ENCODE measurements around the gene ITGAE.

Gene ITGAE

GRCh38 chr17:3698139-3698538, 102.8 kb downstream of the ITGAE start:
- CTCF ChIA-PET = no interaction called here
- DNase-seq (ENCODE audit: low read depth, low spot score) = no peak
- H3K4me3 ChIP-seq (ENCODE audit: low read depth, low read length) = no peak overlapping the region
- TF ChIP-seq, protein P1, sequence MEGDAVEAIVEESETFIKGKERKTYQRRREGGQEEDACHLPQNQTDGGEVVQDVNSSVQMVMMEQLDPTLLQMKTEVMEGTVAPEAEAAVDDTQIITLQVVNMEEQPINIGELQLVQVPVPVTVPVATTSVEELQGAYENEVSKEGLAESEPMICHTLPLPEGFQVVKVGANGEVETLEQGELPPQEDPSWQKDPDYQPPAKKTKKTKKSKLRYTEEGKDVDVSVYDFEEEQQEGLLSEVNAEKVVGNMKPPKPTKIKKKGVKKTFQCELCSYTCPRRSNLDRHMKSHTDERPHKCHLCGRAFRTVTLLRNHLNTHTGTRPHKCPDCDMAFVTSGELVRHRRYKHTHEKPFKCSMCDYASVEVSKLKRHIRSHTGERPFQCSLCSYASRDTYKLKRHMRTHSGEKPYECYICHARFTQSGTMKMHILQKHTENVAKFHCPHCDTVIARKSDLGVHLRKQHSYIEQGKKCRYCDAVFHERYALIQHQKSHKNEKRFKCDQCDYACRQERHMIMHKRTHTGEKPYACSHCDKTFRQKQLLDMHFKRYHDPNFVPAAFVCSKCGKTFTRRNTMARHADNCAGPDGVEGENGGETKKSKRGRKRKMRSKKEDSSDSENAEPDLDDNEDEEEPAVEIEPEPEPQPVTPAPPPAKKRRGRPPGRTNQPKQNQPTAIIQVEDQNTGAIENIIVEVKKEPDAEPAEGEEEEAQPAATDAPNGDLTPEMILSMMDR (IDR thresholded peaks at IDR 0.05; ENCODE audit: insufficient read depth, low read length, missing control alignments) = no peak
- POLR2A ChIA-PET = no interaction called here

GRCh38 chr17:3697103-3697476, 103.9 kb downstream of the ITGAE start:
- no peak overlapping the region for H3K4me3 ChIP-seq (ENCODE audit: low read depth, low read length)
- CTCF ChIA-PET = interaction anchor here (1.9 kb wide), 1 partner anchor 41 kb away, joined by 5 read pairs; no protein-coding TSS in a partner anchor
- POLR2A ChIA-PET = no interaction called here

DNA sequence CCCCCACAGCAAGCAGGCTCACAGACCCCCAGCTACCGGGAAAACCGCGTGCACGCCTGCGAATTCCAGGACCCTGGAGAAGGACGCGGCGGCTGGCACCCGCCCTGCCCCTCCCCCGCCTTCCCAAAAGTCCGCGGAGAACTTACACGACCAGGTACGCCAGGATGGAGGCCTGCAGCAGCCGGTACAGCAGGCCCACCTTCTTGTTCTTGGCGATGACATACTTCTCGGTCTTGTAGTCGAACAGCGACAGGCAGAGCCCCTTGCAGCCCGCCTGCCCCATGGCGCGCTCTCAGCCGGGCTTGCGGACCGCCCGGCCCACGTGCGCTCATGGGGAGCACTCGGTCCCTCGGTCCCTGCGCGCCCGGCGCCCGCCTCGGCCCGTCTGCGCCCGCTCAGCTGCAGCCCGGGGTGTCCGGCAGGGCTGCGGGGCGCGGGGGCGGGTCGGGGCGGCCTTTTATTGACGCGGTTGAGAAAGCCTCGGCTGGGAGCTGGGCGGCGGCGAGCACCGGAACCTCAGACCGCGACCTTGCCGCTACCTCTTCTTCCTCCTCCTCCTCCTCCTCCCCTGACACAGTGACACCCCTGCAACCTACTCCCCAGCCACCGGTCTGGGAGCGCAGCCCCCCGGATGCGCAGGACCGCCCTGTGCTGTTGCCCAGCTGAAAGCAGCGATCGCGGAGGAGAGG, 105.1 kb downstream of the ITGAE start, which contains the start of gene P2RX5:
Gene P2RX5, minus strand, starts transcription at position 433 of the 689 bp plus-strand sequence. Its CDS starts 150 bp downstream, at position 283.
- POLR2A ChIA-PET = no interaction called here
- TF ChIP-seq, protein P1 (IDR thresholded peaks at IDR 0.05; ENCODE audit: insufficient read depth, low read length, missing control alignments) = no peak
- DNase-seq (ENCODE audit: low read depth, low spot score) = no peak
- CTCF ChIA-PET = interaction anchor here (0.7 to 2.0 kb wide), 6 partner anchors 13 to 150 kb away, joined by 3 to 5 read pairs (median 3); partner anchors contain the start of gene NCBP3
- peak within 1 kb of the TSS; percentile 60 for H3K4me3 ChIP-seq (ENCODE audit: low read depth, low read length)

More at GRCh38 chr17:3697103-3697476, 103.9 kb downstream of the ITGAE start:
- DNase-seq (ENCODE audit: low read depth, low spot score) = no peak
- TF ChIP-seq, protein P1 (IDR thresholded peaks at IDR 0.05; ENCODE audit: insufficient read depth, low read length, missing control alignments) = no peak

GRCh38 chr17:3695129-3695722, 105.8 kb downstream of the ITGAE start:
- CTCF ChIA-PET = interaction anchor here (0.6 to 2.0 kb wide), 6 partner anchors 12 to 1020 kb away, joined by 3 to 5 read pairs (median 3); partner anchors contain the start of gene NCBP3
- POLR2A ChIA-PET = interaction anchor here (0.5 kb wide), 1 partner anchor 16 kb away, joined by 3 read pairs; no protein-coding TSS in a partner anchor
- H3K4me3 ChIP-seq (ENCODE audit: low read depth, low read length) = peak overlapping the region; percentile 60
- no peak for DNase-seq (ENCODE audit: low read depth, low spot score)
- TF ChIP-seq, protein P1 (IDR thresholded peaks at IDR 0.05; ENCODE audit: insufficient read depth, low read length, missing control alignments) = no peak

DNA sequence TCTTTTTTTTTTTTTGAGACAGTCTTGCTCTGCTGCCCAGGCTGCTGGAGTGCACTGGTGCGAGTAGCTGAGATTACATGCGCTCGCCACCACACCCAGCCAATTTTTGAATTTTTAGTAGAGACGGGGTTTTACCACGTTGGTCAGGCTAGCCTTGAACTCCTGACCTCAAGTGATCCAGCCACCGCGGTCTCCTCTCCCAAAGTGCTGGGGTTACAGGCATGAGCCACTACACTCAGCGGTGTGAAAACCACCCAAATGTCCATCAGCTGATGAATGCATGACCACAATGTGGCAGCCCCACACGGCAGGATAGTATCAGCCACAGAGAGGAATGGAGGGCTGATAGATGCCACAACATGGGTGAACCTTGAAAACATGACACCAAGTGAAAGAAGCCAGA, 107.2 kb downstream of the ITGAE start:
- ChIA-PET POLR2A (interaction anchor here (0.7 kb wide), 1 partner anchor 935 kb away, joined by 3 read pairs; no protein-coding TSS in a partner anchor), CTCF (interaction anchor here (1.2 kb wide), 1 partner anchor 9 kb away, joined by 3 read pairs; no protein-coding TSS in a partner anchor)
- no peak for DNase-seq (ENCODE audit: low read depth, low spot score)
- TF ChIP-seq, protein P1 (IDR thresholded peaks at IDR 0.05; ENCODE audit: insufficient read depth, low read length, missing control alignments) = no peak
- no peak overlapping the region for H3K4me3 ChIP-seq (ENCODE audit: low read depth, low read length)

DNA sequence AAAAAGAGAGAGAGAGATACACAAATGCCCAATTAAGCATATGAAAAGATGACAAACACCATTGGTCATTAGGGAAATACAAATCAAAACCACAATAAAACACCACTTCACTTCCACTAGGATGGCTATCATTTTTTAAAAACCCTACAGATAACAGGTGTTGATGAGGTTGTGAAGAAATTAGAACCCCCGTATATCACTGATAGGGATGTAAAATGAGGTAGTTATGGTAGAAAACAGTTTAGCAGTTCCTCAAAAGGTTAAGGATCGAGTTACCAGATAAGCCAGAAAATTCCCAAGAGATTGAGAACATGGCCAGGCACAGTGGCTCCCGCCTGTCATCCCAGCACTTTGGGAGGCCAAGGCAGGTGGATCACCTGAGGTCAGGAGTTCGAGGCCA, 107.8 kb downstream of the ITGAE start:
- ChIA-PET POLR2A (no interaction called here), CTCF (interaction anchor here (1.0 to 1.4 kb wide), 3 partner anchors 8 to 153 kb away, joined by 3 to 7 read pairs (median 3); partner anchors contain the start of gene NCBP3)
- DNase-seq (ENCODE audit: low read depth, low spot score) = no peak
- TF ChIP-seq, protein P1 (IDR thresholded peaks at IDR 0.05; ENCODE audit: insufficient read depth, low read length, missing control alignments) = no peak
- H3K4me3 ChIP-seq (ENCODE audit: low read depth, low read length) = no peak overlapping the region

Data from AG04449 (cell line).